ENCODE data around the gene ARHGAP24.
A peak's percentile ranks its signal among the peaks of the same experiment; 100 is the strongest.

ARHGAP24 gene

DNA sequence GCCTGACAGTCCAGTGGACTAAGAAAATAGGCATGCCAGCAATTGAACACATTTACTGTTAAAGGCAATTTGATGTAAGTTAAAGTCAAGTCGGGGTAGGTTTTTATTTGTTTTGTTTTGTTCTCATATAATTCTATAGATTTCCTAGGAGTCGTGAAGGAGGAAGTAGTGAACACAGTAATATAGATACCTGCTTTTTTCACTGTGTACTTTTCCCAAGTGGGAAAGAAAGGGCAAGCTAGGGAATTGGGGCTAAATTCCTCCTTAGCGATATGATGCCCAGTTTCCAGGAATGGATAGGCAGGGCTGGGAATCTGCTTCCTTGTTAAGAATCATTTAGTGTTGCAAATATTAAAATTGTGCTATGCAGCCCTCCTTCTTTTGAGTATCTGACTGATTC, 271.0 kb downstream of the ARHGAP24 start:
- ATAC-seq (ENCODE audit: low read depth) (no peak), DNase-seq (ENCODE audit: low spot score) (no peak)
- H3K36me3 ChIP-seq (ENCODE audit: low read depth), result no peaks in the 10 kb centered on the region
- H3K4me1 ChIP-seq (ENCODE audit: insufficient read depth, poor library complexity, severe bottlenecking), result peaks cover 28% of the 10 kb centered on the region
- no peak overlapping the region for H3K4me3 ChIP-seq (ENCODE audit: severe bottlenecking)
- TF ChIP-seq, protein P1, sequence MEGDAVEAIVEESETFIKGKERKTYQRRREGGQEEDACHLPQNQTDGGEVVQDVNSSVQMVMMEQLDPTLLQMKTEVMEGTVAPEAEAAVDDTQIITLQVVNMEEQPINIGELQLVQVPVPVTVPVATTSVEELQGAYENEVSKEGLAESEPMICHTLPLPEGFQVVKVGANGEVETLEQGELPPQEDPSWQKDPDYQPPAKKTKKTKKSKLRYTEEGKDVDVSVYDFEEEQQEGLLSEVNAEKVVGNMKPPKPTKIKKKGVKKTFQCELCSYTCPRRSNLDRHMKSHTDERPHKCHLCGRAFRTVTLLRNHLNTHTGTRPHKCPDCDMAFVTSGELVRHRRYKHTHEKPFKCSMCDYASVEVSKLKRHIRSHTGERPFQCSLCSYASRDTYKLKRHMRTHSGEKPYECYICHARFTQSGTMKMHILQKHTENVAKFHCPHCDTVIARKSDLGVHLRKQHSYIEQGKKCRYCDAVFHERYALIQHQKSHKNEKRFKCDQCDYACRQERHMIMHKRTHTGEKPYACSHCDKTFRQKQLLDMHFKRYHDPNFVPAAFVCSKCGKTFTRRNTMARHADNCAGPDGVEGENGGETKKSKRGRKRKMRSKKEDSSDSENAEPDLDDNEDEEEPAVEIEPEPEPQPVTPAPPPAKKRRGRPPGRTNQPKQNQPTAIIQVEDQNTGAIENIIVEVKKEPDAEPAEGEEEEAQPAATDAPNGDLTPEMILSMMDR (IDR thresholded peaks at IDR 0.05; ENCODE audit: poor library complexity, severe bottlenecking), result no peak
- H3K27ac ChIP-seq (ENCODE audit: poor library complexity, severe bottlenecking), result no peak overlapping the region
- no peaks in the 10 kb centered on the region for H3K27me3 ChIP-seq (ENCODE audit: insufficient read depth, poor library complexity, severe bottlenecking)
- H3K9me3 ChIP-seq (ENCODE audit: severe bottlenecking), result no peaks in the 10 kb centered on the region

DNA sequence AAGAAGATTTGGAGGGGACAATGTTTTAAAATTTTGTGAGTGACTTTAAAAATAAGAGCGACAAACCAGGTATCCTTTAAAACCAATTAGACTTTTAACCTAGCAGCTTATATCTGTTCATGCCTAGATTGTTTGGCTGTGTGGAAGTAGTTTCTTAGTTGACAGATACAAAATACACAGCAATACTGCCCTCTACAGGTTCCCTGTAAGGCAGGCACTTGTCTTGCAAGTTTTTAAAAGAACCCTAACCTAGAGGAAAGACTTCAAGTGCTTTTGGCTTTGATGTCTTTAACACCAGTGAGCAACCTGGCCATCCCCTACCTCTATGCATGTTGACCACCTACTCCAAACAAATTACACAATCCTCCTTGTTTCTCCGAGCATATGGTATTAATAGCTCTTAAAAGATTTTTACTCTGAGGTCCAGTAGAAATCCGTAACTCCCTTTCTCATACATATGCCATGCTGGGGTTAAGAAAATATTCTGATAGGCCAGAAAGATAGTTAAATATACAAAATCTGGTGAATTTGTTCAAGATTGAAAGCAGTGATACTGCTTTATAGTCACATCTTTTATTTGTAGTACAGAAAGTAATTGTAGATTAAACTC, 273.0 kb downstream of the ARHGAP24 start:
- no peaks in the 10 kb centered on the region for H3K9me3 ChIP-seq (ENCODE audit: severe bottlenecking)
- no peak for DNase-seq (ENCODE audit: low spot score)
- TF ChIP-seq, protein P1 (IDR thresholded peaks at IDR 0.05; ENCODE audit: poor library complexity, severe bottlenecking), result peak; percentile 87

DNA sequence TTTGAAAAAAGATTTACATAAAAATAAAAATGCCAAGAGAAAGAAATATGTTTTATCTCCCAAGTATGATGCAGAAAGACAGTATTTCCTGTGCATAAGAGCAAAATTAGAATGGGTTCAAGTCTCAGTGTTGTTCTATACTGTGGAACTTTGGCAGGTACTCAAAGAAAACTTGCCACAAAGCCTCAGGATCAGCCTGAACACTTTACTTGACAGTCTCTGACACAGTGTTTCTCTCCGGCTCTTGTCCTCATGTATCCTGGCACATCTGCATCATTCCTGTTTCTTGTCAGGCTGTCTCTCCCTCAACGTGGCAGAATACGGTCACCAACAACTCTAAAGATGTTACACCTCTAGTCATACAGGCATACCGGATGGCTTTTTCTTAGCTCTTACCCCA, 273.7 kb downstream of the ARHGAP24 start:
- Histone ChIP-seq H3K4me1 (ENCODE audit: insufficient read depth, poor library complexity, severe bottlenecking) (peaks cover 20% of the 10 kb centered on the region), H3K9me3 (ENCODE audit: severe bottlenecking) (no peaks in the 10 kb centered on the region), H3K4me3 (ENCODE audit: severe bottlenecking) (no peak overlapping the region), H3K36me3 (ENCODE audit: low read depth) (no peaks in the 10 kb centered on the region), H3K27ac (ENCODE audit: poor library complexity, severe bottlenecking) (no peak overlapping the region), H3K27me3 (ENCODE audit: insufficient read depth, poor library complexity, severe bottlenecking) (no peaks in the 10 kb centered on the region)
- DNase-seq (ENCODE audit: low spot score) (no peak), ATAC-seq (ENCODE audit: low read depth) (no peak)
- TF ChIP-seq, protein P1 (IDR thresholded peaks at IDR 0.05; ENCODE audit: poor library complexity, severe bottlenecking), result no peak

More for the DNA sequence above, 273.0 kb downstream of the ARHGAP24 start:
- ATAC-seq (ENCODE audit: low read depth), result peak; percentile 65; the same call in 2 of the 3 replicates
- Histone ChIP-seq H3K27me3 (ENCODE audit: insufficient read depth, poor library complexity, severe bottlenecking) (no peaks in the 10 kb centered on the region), H3K4me1 (ENCODE audit: insufficient read depth, poor library complexity, severe bottlenecking) (peaks cover 25% of the 10 kb centered on the region), H3K4me3 (ENCODE audit: severe bottlenecking) (no peak overlapping the region), H3K27ac (ENCODE audit: poor library complexity, severe bottlenecking) (no peak overlapping the region), H3K36me3 (ENCODE audit: low read depth) (no peaks in the 10 kb centered on the region)

DNA sequence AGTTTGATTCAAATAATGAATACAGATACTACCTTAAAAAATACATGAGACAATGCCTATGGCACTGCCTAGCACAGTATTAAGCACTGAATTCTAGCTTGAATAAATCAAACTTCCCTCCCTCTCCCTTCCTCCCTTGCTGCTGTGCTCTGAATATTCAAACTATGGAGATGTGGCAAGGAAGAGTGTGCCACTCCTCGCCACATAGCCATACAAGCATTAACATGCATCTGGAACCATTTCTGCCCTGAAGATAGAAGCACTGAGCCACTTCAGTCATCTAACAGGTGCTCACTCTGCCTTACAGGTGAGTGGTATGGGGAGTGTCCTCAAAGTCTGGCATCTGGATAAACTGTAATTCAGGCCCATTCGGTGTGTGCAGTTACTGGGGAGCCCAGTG, 276.9 kb downstream of the ARHGAP24 start:
- no peaks in the 10 kb centered on the region for H3K4me1 ChIP-seq (ENCODE audit: insufficient read depth, poor library complexity, severe bottlenecking)
- H3K36me3 ChIP-seq (ENCODE audit: low read depth), result no peaks in the 10 kb centered on the region
- H3K27ac ChIP-seq (ENCODE audit: poor library complexity, severe bottlenecking), result no peak overlapping the region
- ATAC-seq (ENCODE audit: low read depth) (0 out of 3 replicates have a peak, but pooled peaks have one; percentile 10), DNase-seq (ENCODE audit: low spot score) (no peak)
- H3K4me3 ChIP-seq (ENCODE audit: severe bottlenecking), result no peak overlapping the region
- H3K27me3 ChIP-seq (ENCODE audit: insufficient read depth, poor library complexity, severe bottlenecking), result no peaks in the 10 kb centered on the region
- no peaks in the 10 kb centered on the region for H3K9me3 ChIP-seq (ENCODE audit: severe bottlenecking)
- TF ChIP-seq, protein P1 (IDR thresholded peaks at IDR 0.05; ENCODE audit: poor library complexity, severe bottlenecking), result no peak

DNA sequence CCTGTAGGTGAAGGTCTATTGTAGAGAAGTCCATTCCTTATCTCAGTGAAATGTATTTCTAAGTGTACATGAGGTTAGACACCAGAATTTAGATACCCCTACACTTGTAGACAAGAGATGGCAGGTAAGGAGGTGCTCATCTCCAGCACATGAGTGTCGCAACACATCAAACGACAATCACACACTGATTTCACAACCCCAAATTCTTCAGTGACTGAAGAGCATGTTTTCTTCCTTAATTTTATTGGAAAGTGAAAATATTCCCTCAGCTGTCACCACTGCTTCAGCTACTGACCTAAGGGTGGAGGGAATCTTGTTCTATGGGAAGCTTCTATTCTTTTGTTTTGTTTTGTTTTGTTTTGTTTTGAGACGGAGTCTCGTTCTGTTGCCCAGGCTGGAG, 280.3 kb downstream of the ARHGAP24 start:
- Histone ChIP-seq H3K27ac (ENCODE audit: poor library complexity, severe bottlenecking) (no peak overlapping the region), H3K4me3 (ENCODE audit: severe bottlenecking) (no peak overlapping the region), H3K27me3 (ENCODE audit: insufficient read depth, poor library complexity, severe bottlenecking) (no peaks in the 10 kb centered on the region), H3K36me3 (ENCODE audit: low read depth) (no peaks in the 10 kb centered on the region), H3K9me3 (ENCODE audit: severe bottlenecking) (no peaks in the 10 kb centered on the region), H3K4me1 (ENCODE audit: insufficient read depth, poor library complexity, severe bottlenecking) (no peaks in the 10 kb centered on the region)
- DNase-seq (ENCODE audit: low spot score) (no peak), ATAC-seq (ENCODE audit: low read depth) (no peak)
- TF ChIP-seq, protein P1 (IDR thresholded peaks at IDR 0.05; ENCODE audit: poor library complexity, severe bottlenecking), result no peak
